Astrocyte (in vitro differentiated cells and primary cell): ENCODE results near the gene TUBA8. TPM values are rescaled to one million over a fixed set of nuclear protein-coding genes. Genes with fewer than 3 reads are reported as not detected.
A peak's percentile ranks its signal among the peaks of the same experiment; 100 is the strongest.

Experiments
- DNase-seq: peaks from one replicate; pipeline ENCODE4 v3.0.0-alpha.2; 2010; ENCODE audit warnings: low read depth
- FAIRE-seq: peaks from 2 replicates; lab custom pipeline; 2011; peaks lifted over from hg19 to GRCh38; lab: Jason Lieb, UNC
- H2AFZ ChIP-seq: 2 replicates; pipeline ENCODE4 v1.6.0; 2012; ENCODE audit warnings: low read depth, low read length, inconsistent platforms
- H3K27ac ChIP-seq: 2 replicates; pipeline ENCODE4 v1.5.1; 2011; ENCODE audit warnings: low read depth, low read length, inconsistent platforms
- H3K27me3 ChIP-seq: 2 replicates; pipeline ENCODE4 v1.6.0; 2011; ENCODE audit warnings: low read length, inconsistent platforms; ENCODE audit not compliant: insufficient read depth
- H3K36me3 ChIP-seq: 2 replicates; pipeline ENCODE4 v1.5.1; 2011; ENCODE audit warnings: low read length, inconsistent platforms; ENCODE audit not compliant: insufficient read depth
- H3K4me1 ChIP-seq: 2 replicates; pipeline ENCODE4 v1.5.1; 2011; ENCODE audit warnings: low read length, inconsistent platforms; ENCODE audit not compliant: insufficient read depth
- H3K4me2 ChIP-seq: 2 replicates; pipeline ENCODE4 v1.6.0; 2012; ENCODE audit warnings: low read length, inconsistent platforms
- H3K4me3 ChIP-seq: 2 replicates; pipeline ENCODE4 v1.5.1; 2011; ENCODE audit warnings: low read depth, mild to moderate bottlenecking, low read length, inconsistent platforms; ENCODE audit not compliant: insufficient read depth
- H3K79me2 ChIP-seq: 2 replicates; pipeline ENCODE4 v1.6.0; 2012; ENCODE audit warnings: mild to moderate bottlenecking, low read length, inconsistent platforms; ENCODE audit not compliant: insufficient read depth
- H3K9ac ChIP-seq: 2 replicates; pipeline ENCODE4 v1.6.0; 2012; ENCODE audit warnings: mild to moderate bottlenecking, low read length, inconsistent platforms
- H3K9me3 ChIP-seq: 2 replicates; pipeline ENCODE4 v1.5.1; 2012; ENCODE audit warnings: low read depth, mild to moderate bottlenecking, low read length, inconsistent platforms; ENCODE audit not compliant: insufficient read depth
- H4K20me1 ChIP-seq: 2 replicates; pipeline ENCODE4 v1.6.0; 2012; ENCODE audit warnings: low read length, inconsistent platforms; ENCODE audit not compliant: insufficient read depth
- H3K27ac Mint-ChIP-seq: one replicate; pipeline ENCODE4 v1.8.0; 2021; ENCODE audit warnings: mild to moderate bottlenecking, mixed read lengths; ENCODE audit not compliant: unreplicated experiment
- H3K27me3 Mint-ChIP-seq: one replicate; pipeline ENCODE4 v1.8.0; 2021; ENCODE audit warnings: low read depth, mixed read lengths; ENCODE audit not compliant: unreplicated experiment
- H3K36me3 Mint-ChIP-seq: one replicate; pipeline ENCODE4 v1.8.0; 2021; ENCODE audit warnings: low read depth, mixed read lengths; ENCODE audit not compliant: unreplicated experiment
- H3K4me1 Mint-ChIP-seq: one replicate; pipeline ENCODE4 v1.8.0; 2021; ENCODE audit warnings: low read depth, mixed read lengths; ENCODE audit not compliant: unreplicated experiment
- H3K4me3 Mint-ChIP-seq: one replicate; pipeline ENCODE4 v1.8.0; 2021; ENCODE audit warnings: mild to moderate bottlenecking, moderate library complexity, mixed read lengths; ENCODE audit not compliant: unreplicated experiment
- H3K9me3 Mint-ChIP-seq: one replicate; pipeline ENCODE4 v1.8.0; 2021; ENCODE audit warnings: mild to moderate bottlenecking, mixed read lengths; ENCODE audit not compliant: unreplicated experiment
- CTCF ChIP-seq: IDR thresholded peaks from 2 replicates; pipeline ENCODE4 v1.5.1; 2011; ENCODE audit warnings: low read depth, mild to moderate bottlenecking, inconsistent platforms, low read length, moderate library complexity; ENCODE audit not compliant: insufficient read depth
- EZH2 ChIP-seq: IDR thresholded peaks from 2 replicates; pipeline ENCODE4 v1.6.1; 2012; ENCODE audit warnings: mild to moderate bottlenecking, low read length, inconsistent platforms; ENCODE audit not compliant: insufficient read depth
- total RNA-seq: library from RNA; stranded (reverse); gene quantifications from 2 replicates; pipeline ENCODE4 v1.2.1, GENCODE V29; 2021

The TUBA8 gene
- total RNA-seq, 1 donor from 2014 or later = 0.79 TPM

DNA sequence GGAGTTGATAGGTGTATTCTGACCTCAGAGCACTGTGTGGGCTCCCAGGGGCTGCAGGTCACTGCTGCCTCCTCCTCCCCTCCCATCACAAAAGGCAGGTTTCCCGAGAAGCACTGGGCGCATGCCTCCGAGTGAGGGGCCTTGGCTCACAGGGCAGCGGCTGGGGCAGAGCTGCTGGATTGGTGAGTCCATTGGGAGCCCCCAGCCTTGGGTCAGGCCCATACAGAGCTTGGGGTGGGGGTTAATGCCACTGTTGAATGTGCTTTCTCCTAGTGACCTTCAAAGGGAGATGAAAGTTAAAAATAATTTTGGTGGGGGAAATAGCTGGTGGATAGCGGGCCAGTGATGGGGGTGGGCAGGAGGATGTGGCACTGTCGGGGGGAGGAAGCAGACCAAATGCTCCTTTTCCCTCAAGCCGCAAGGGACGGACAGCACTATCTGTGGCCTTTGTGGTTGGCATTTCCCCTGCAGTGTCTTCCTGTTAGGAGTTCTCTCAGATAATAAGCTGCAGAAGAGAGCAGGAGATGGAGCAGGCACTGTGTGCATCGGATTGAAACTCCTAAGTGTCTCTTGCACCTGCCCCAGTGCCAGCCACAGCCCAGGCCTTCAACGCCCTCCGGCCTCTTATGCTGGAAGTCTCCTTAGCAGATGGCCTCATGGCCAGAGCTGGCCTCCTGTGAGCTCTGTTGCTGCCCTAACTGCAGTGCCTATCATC, 3.2 kb downstream of the TUBA8 start:
- Mint-ChIP-seq H3K4me3 (no peak overlapping the region), H3K9me3 (peaks cover 3% of the 10 kb centered on the region), H3K27me3 (peaks cover 49% of the 10 kb centered on the region), H3K36me3 (no peaks in the 10 kb centered on the region), H3K4me1 (peaks cover 9% of the 10 kb centered on the region), H3K27ac (no peak overlapping the region)
- no peaks in the 10 kb centered on the region for H3K79me2 ChIP-seq
- no peaks in the 10 kb centered on the region for H3K36me3 ChIP-seq
- peaks cover 8% of the 10 kb centered on the region for H3K4me1 ChIP-seq
- H3K4me3 ChIP-seq = no peak overlapping the region
- FAIRE-seq (no peak), DNase-seq (no peak)
- H3K27ac ChIP-seq = no peak overlapping the region
- TF ChIP-seq CTCF (no peak), EZH2 (no peak)
- peaks cover 5% of the 10 kb centered on the region for H4K20me1 ChIP-seq
- H3K9me3 ChIP-seq = no peaks in the 10 kb centered on the region
- peaks cover 13% of the 10 kb centered on the region for H3K27me3 ChIP-seq
- H3K9ac ChIP-seq = no peak overlapping the region
- H3K4me2 ChIP-seq = no peak overlapping the region
- H2AFZ ChIP-seq = no peak overlapping the region

- Histone ChIP-seq H2AFZ (no peak overlapping the region), H3K9ac (no peak overlapping the region), H3K4me2 (no peak overlapping the region), H3K4me3 (no peak overlapping the region), H3K27ac (no peak overlapping the region), H3K27me3 (peaks cover 13% of the 10 kb centered on the region), H3K9me3 (no peaks in the 10 kb centered on the region), H3K36me3 (no peaks in the 10 kb centered on the region), H3K79me2 (no peaks in the 10 kb centered on the region), H4K20me1 (peaks cover 5% of the 10 kb centered on the region), H3K4me1 (peaks cover 8% of the 10 kb centered on the region)
- Mint-ChIP-seq H3K4me1 (peaks cover 9% of the 10 kb centered on the region), H3K9me3 (peaks cover 3% of the 10 kb centered on the region), H3K27me3 (peaks cover 43% of the 10 kb centered on the region), H3K4me3 (peak overlapping the region; percentile 9), H3K27ac (no peak overlapping the region), H3K36me3 (no peaks in the 10 kb centered on the region)
- FAIRE-seq (no peak), DNase-seq (no peak)
- no peak for TF ChIP-seq CTCF
- TF ChIP-seq EZH2 = no peak
Measured at GRCh38 chr22:18114495-18114894, 3.9 kb downstream of the TUBA8 start.

DNA sequence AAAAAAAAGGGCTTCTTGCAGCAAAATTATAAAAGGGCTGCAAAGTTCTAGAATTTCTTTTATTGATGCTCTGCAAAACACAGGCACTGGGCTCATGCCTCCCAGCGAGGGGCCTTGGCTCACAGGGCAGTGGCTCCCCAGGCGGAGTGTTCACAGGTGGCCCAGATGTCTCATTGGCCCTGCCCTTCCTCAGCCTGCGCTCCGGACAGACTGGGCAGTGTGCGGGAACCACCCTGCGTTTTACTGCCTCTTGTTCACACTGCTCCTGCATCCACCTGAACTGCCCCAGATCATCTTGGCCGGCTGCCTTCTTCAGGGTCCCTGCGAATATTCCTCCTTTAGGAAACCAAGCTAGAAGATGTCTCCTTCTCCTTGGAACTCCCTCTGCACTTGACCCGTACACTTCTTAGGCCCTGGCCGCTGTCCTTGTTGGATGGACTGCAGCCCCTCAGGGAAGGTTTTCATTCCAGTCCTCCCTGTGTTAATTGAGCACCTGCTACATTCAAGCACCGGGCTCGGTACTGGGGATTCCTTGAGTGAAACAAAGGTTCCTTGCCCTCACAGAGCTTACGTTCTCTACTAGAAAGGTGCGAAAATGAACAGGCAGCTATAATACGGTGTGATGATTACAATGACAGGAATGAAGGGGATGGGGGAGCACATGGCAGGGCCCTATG, 4.5 kb downstream of the TUBA8 start:
- DNase-seq = no peak
- no peak overlapping the region for H3K27ac Mint-ChIP-seq
- H3K9me3 Mint-ChIP-seq = peaks cover 3% of the 10 kb centered on the region
- Histone ChIP-seq H3K27ac (no peak overlapping the region), H2AFZ (no peak overlapping the region), H4K20me1 (no peaks in the 10 kb centered on the region), H3K4me3 (no peak overlapping the region), H3K9ac (no peak overlapping the region), H3K79me2 (no peaks in the 10 kb centered on the region), H3K4me2 (no peak overlapping the region), H3K36me3 (no peaks in the 10 kb centered on the region), H3K27me3 (peaks cover 13% of the 10 kb centered on the region), H3K9me3 (no peaks in the 10 kb centered on the region), H3K4me1 (peaks cover 8% of the 10 kb centered on the region)
- H3K4me1 Mint-ChIP-seq = peaks cover 9% of the 10 kb centered on the region
- peaks cover 38% of the 10 kb centered on the region for H3K27me3 Mint-ChIP-seq
- no peaks in the 10 kb centered on the region for H3K36me3 Mint-ChIP-seq
- TF ChIP-seq CTCF (no peak), EZH2 (no peak)
- FAIRE-seq = no peak
- H3K4me3 Mint-ChIP-seq = no peak overlapping the region
